Endothelial cell of umbilical vein (primary cell): Measurements from ENCODE around the gene KRT38. TPM values are rescaled to one million over a fixed set of nuclear protein-coding genes. Genes with fewer than 3 reads are reported as not detected.

Experiments
- BruUV-seq: library from RNA; stranded (reverse); fragments of 400-500 nt; replicated peaks from 2 replicates; lab custom pipeline; 2021; lab: Mats Ljungman, UMichigan
- CTCF ChIA-PET: fragments of 300-600, 350-600 bp; sonication (Branson Sonifier 250); formaldehyde crosslinking; loops from one replicate; lab custom pipeline; 2021; ENCODE audit warnings: antibody characterized with exemption, inconsistent platforms; lab: Charles Lee
- POLR2A ChIA-PET: fragments of 300-600, 350-600 bp; sonication (Branson Sonifier 250); formaldehyde crosslinking; loops from one replicate; lab custom pipeline; 2021; ENCODE audit warnings: antibody characterized with exemption, inconsistent platforms; lab: Charles Lee
- DNase-seq: peaks from one replicate; pipeline ENCODE4 v3.0.0-alpha.2; 2011; ENCODE audit warnings: low read depth, low spot score
- FAIRE-seq: peaks from 2 replicates; lab custom pipeline; 2011; peaks lifted over from hg19 to GRCh38; lab: Jason Lieb, UNC
- H2AFZ ChIP-seq: 2 replicates; pipeline ENCODE4 v1.6.0; 2012; ENCODE audit warnings: low read depth, low read length, control low read depth, inconsistent platforms
- H3K27ac ChIP-seq: 2 replicates; pipeline ENCODE4 v1.5.1; 2011; ENCODE audit warnings: low read depth, mild to moderate bottlenecking, control low read depth, low read length, moderate library complexity; ENCODE audit not compliant: insufficient read depth
- H3K27me3 ChIP-seq, 2 experiments: 2 replicates each; pipeline versions ENCODE4 v1.6.0 to v1.6.1; 2011; ENCODE audit warnings: low read length in 2 of 2, mixed read lengths in 1 of 2; ENCODE audit not compliant: control insufficient read depth in 2 of 2, insufficient read depth in 2 of 2
- H3K36me3 ChIP-seq, 2 experiments: 2 replicates in 1 of 2; 3 replicates in 1 of 2; pipeline ENCODE4 v1.5.1; 2011; ENCODE audit warnings: low read length in 2 of 2, mild to moderate bottlenecking in 1 of 2, moderate library complexity in 1 of 2; ENCODE audit not compliant: control insufficient read depth in 2 of 2, insufficient read depth in 2 of 2; ENCODE audit errors: extremely low read depth in 1 of 2
- H3K4me1 ChIP-seq: 3 replicates; pipeline ENCODE4 v1.5.1; 2011; ENCODE audit warnings: mild to moderate bottlenecking, low read length; ENCODE audit not compliant: control insufficient read depth, insufficient read depth; ENCODE audit errors: extremely low read depth
- H3K4me2 ChIP-seq: 2 replicates; pipeline ENCODE4 v1.6.1; 2011; ENCODE audit warnings: low read length, control low read depth, mixed read lengths; ENCODE audit not compliant: insufficient read depth
- H3K4me3 ChIP-seq, 3 experiments: fragments of 200-600 bp in 1 of 3; sonication (generic), shearing (Covaris generic) in 1 of 3; replicated peaks in 1 of 3; 2 replicates each; pipeline ENCODE4 v1.5.1; 2011 to 2016; ENCODE audit warnings: control low read depth in 3 of 3, low read length in 3 of 3, mild to moderate bottlenecking in 2 of 3, inconsistent platforms in 1 of 3, low read depth in 1 of 3, moderate library complexity in 1 of 3; ENCODE audit not compliant: insufficient read depth in 1 of 3
- H3K79me2 ChIP-seq: 2 replicates; pipeline ENCODE4 v1.6.0; 2012; ENCODE audit warnings: low read length, inconsistent platforms; ENCODE audit not compliant: control insufficient read depth, insufficient read depth
- H3K9ac ChIP-seq: replicated peaks from 2 replicates; pipeline ENCODE3; 2011; ENCODE audit warnings: low read length, control low read depth; ENCODE audit not compliant: insufficient read depth; ENCODE audit errors: extremely low read depth
- H3K9me1 ChIP-seq: replicated peaks from 3 replicates; pipeline ENCODE4 v1.6.0; 2011; ENCODE audit warnings: mild to moderate bottlenecking, low read length; ENCODE audit not compliant: control insufficient read depth, insufficient read depth; ENCODE audit errors: extremely low read depth
- H3K9me3 ChIP-seq: replicated peaks from 2 replicates; pipeline ENCODE4 v1.5.1; 2012; ENCODE audit warnings: low read length, inconsistent platforms; ENCODE audit not compliant: control insufficient read depth, insufficient read depth
- H4K20me1 ChIP-seq: replicated peaks from 2 replicates; pipeline ENCODE3; 2011; ENCODE audit warnings: mild to moderate bottlenecking, low read length; ENCODE audit not compliant: control insufficient read depth, insufficient read depth; ENCODE audit errors: extremely low read depth
- EZH2 ChIP-seq: IDR thresholded peaks from 2 replicates; pipeline ENCODE4 v1.6.1; 2012; ENCODE audit warnings: borderline replicate concordance, low read depth, mild to moderate bottlenecking, moderate library complexity, low read length, inconsistent platforms; ENCODE audit not compliant: severe bottlenecking
- FOS ChIP-seq: IDR thresholded peaks from 2 replicates; pipeline ENCODE4 v1.6.1; 2011; ENCODE audit warnings: mild to moderate bottlenecking, low read length, moderate library complexity, borderline replicate concordance; ENCODE audit not compliant: insufficient read depth
- GATA2 ChIP-seq: IDR thresholded peaks from 2 replicates; pipeline ENCODE4 v1.7.0; 2011; ENCODE audit warnings: low read depth, mild to moderate bottlenecking, moderate library complexity, mixed read lengths, low read length; ENCODE audit not compliant: insufficient read length, insufficient read depth
- JUN ChIP-seq: IDR thresholded peaks from 2 replicates; pipeline ENCODE4 v1.6.1; 2011; ENCODE audit warnings: borderline replicate concordance, low read depth; ENCODE audit not compliant: insufficient read length, insufficient read depth
- MYC ChIP-seq: IDR thresholded peaks from one replicate; pipeline ENCODE4 v1.6.1; 2011; ENCODE audit warnings: mild to moderate bottlenecking, low read depth, low read length
- POLR2A ChIP-seq: IDR thresholded peaks from 2 replicates; pipeline ENCODE4 v1.6.1; 2012; ENCODE audit warnings: low read depth, mild to moderate bottlenecking, control low read depth, low read length
- POLR2AphosphoS5 ChIP-seq: IDR thresholded peaks from 2 replicates; pipeline ENCODE4 v1.6.1; 2012; ENCODE audit warnings: low read depth, mild to moderate bottlenecking, control low read depth, low read length, moderate library complexity; ENCODE audit not compliant: insufficient read depth
- dilution Hi-C: fragments of 300-500 bp; cut with MboI; formaldehyde crosslinking; loops from one replicate; pipeline ENCODE4 v1.15.0; 2019; ENCODE audit warnings: low sequenced_read_pairs; ENCODE audit not compliant: extremely low pct_ligation_motif_present
- intact Hi-C: fragments of 100-400 bp; cut with micrococcal nuclease; formaldehyde crosslinking; loops from one replicate; pipeline ENCODE4 v1.10.0; 2022
- polyA plus RNA-seq, 4 experiments: library from polyadenylated mRNA; depleted of rRNA in 3 of 4; stranded (reverse) in 3 of 4; unstranded in 1 of 4; fragments of >200 nt; gene quantifications; 2 replicates each; pipeline versions ENCODE4 v1.2.1 to v1.2.3, GENCODE V29; 2011 to 2012; ENCODE audit warnings: missing spikeins in 1 of 4
- total RNA-seq: library from RNA; stranded (reverse); gene quantifications from 2 replicates; pipeline ENCODE4 v1.2.3, GENCODE V29; 2021
- TF ChIP-seq, protein P1 (sequence below): IDR thresholded peaks from 2 replicates; pipeline ENCODE4 v1.6.1; 2011; ENCODE audit not compliant: insufficient read depth, insufficient read length
- TF ChIP-seq, protein P2 (sequence below), 2 donors: IDR thresholded peaks; 1 replicate in 1 of 2; 2 replicates in 1 of 2; pipeline ENCODE4 v1.5.1; 2011; ENCODE audit warnings: low read length in 2 of 2, mild to moderate bottlenecking in 2 of 2, moderate library complexity in 2 of 2, control low read depth in 1 of 2, inconsistent platforms in 1 of 2, low read depth in 1 of 2; ENCODE audit not compliant: insufficient read depth in 1 of 2; ENCODE audit errors: extremely low read depth in 1 of 2

The KRT38 gene
- total and polyA plus RNA-seq, 2 donors (not counting 3 experiments of a cell fraction or from before 2014, with no cell fraction given) = not detected

DNA sequence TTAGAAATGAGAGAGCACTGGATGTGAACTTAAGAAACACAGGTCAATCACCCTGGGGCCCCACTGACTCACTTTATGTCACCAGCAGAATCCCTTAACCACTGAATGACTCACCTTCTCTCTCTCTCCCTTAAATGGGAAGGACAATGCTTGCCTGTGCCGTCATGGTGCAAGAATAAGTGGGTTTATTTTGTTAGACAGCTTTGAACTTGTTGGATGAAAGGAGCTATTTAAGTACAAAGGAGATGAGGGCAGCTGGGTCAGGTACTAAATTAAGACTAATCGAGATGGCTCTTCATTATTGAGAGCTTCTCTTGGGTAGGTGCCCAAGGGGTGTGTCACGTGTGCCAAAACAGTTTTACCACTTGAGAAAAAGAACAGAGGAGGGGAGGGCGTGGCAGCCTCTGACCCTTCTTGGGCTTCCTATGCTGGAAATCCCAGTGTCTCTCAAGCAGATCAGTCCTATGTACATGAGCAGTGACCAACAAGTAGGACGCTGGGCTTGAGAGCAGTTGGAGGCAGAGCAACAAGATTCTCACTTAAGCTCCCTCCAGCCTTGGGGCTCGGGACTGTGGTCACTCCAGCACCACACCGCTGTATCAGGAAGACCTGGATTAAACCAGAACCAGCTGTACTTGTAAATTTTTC, 36.6 kb downstream of the KRT38 start:
- H3K4me3 ChIP-seq = no peak overlapping the region
- POLR2A ChIA-PET = no interaction called here
- no peak overlapping the region for H3K9ac ChIP-seq
- H3K4me1 ChIP-seq = peaks cover 18% of the 10 kb centered on the region
- H2AFZ ChIP-seq = peak overlapping the region; percentile 23
- no peaks in the 10 kb centered on the region for H3K9me1 ChIP-seq
- DNase-seq = peak; percentile 48
- peaks cover 8 to 12% of the 10 kb centered on the region in 2 experiments for H3K27me3 ChIP-seq
- no peaks in the 10 kb centered on the region for H4K20me1 ChIP-seq
- no peak overlapping the region for H3K4me2 ChIP-seq
- peak; percentile 84 for FAIRE-seq
- H3K36me3 ChIP-seq = no peaks in the 10 kb centered on the region
- TF ChIP-seq, protein P1, sequence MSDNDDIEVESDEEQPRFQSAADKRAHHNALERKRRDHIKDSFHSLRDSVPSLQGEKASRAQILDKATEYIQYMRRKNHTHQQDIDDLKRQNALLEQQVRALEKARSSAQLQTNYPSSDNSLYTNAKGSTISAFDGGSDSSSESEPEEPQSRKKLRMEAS = no peak
- TF ChIP-seq FOS (peak; percentile 98), JUN (peak; percentile 89), POLR2AphosphoS5 (no peak), EZH2 (no peak), MYC (no peak), POLR2A (no peak), GATA2 (peak; percentile 32)
- TF ChIP-seq, protein P2, sequence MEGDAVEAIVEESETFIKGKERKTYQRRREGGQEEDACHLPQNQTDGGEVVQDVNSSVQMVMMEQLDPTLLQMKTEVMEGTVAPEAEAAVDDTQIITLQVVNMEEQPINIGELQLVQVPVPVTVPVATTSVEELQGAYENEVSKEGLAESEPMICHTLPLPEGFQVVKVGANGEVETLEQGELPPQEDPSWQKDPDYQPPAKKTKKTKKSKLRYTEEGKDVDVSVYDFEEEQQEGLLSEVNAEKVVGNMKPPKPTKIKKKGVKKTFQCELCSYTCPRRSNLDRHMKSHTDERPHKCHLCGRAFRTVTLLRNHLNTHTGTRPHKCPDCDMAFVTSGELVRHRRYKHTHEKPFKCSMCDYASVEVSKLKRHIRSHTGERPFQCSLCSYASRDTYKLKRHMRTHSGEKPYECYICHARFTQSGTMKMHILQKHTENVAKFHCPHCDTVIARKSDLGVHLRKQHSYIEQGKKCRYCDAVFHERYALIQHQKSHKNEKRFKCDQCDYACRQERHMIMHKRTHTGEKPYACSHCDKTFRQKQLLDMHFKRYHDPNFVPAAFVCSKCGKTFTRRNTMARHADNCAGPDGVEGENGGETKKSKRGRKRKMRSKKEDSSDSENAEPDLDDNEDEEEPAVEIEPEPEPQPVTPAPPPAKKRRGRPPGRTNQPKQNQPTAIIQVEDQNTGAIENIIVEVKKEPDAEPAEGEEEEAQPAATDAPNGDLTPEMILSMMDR (IDR thresholded peaks at IDR 0.05; ENCODE audit: extremely low read depth in 1 of 2, insufficient read depth in 1 of 2, low read depth in 1 of 2, low read length in 2 of 2) = no peak
- H3K9me3 ChIP-seq = no peaks in the 10 kb centered on the region
- CTCF ChIA-PET = interaction anchor here (0.7 to 3.6 kb wide), 6 partner anchors 14 to 259 kb away, joined by 3 to 20 read pairs (median 4); no protein-coding TSS in a partner anchor
- dilution Hi-C loops (no loop called here), intact Hi-C loops (loop anchor here (2.0 to 10.0 kb wide), 2 partner anchors 91 to 145 kb away; no protein-coding TSS in a partner anchor)
- H3K27ac ChIP-seq = peak overlapping the region; percentile 16
- BruUV-seq = no TSS peak
- no peaks in the 10 kb centered on the region for H3K79me2 ChIP-seq
